Fibroblast of lung (primary cell): ENCODE results near the gene GPR176.

Experiments
- CTCF ChIP-seq, 2 donors: IDR thresholded peaks in 1 of 2; conservative IDR thresholded peaks in 1 of 2; 1 replicate in 1 of 2; 2 replicates in 1 of 2; pipeline ENCODE4 v1.5.1; 2011 to 2012; ENCODE audit warnings: low read length in 2 of 2, control low read depth in 1 of 2, inconsistent platforms in 1 of 2, low read depth in 1 of 2, mild to moderate bottlenecking in 1 of 2
- EZH2 ChIP-seq: IDR thresholded peaks from 2 replicates; pipeline ENCODE4 v1.5.1; 2012; ENCODE audit warnings: low read length, control low read depth, mild to moderate bottlenecking; ENCODE audit errors: missing control alignments

- TF ChIP-seq CTCF (conservative IDR thresholded peaks at IDR 0.05 in 1 of 2, IDR thresholded peaks at IDR 0.05 in 1 of 2; ENCODE audit: low read depth in 1 of 2, low read length in 2 of 2): no peak
- no peak for TF ChIP-seq EZH2
Measured at GRCh38 chr15:39781147-39781966, 138.7 kb downstream of the GPR176 start.
